ENCODE results near the gene TAF4B.
"Not testable (repeated sequence)": the region's sequence is repeated elsewhere in the genome, so short reads cannot be mapped to it uniquely, and the experiment has no call there.

Gene TAF4B

DNA sequence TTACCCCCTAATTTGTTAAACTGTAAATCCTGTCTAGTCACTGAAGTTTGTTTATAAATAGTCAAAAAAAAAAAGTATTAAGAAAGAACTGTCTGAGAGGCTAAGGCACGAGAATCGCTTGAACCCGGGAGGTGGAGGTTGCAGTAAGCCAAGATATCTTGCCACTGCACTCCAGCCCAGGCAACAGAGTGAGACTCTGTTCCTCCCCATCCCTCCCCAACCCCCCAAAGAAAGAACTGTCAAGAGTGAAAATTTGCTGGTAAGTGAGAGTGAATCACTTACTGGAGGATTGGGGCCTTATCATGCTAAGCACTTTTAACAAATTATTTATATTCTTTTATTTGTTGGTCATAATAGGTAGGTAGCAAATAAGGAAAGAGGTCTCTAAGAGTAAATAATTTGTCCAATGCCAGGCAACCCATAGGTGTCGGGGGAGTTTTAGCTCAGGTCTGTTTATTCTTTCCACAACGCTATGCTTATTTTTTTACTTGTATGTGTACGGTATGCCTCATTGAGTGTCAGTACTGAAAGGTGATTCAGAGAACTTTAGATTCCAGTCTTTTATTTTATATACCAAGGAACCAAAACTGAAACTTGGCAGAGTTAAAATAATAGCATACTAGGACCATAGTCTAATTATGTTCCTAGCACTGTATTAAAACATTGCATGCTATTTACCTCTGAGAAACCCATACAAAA, 2.5 kb downstream of the TAF4B start:
- DNase-seq, result peak; percentile 23
- in situ Hi-C loops (cut with MboI; ENCODE audit: low pct_unique_long_range_greater_than_20kb, low sequenced_read_pairs), result no loop called here

DNA sequence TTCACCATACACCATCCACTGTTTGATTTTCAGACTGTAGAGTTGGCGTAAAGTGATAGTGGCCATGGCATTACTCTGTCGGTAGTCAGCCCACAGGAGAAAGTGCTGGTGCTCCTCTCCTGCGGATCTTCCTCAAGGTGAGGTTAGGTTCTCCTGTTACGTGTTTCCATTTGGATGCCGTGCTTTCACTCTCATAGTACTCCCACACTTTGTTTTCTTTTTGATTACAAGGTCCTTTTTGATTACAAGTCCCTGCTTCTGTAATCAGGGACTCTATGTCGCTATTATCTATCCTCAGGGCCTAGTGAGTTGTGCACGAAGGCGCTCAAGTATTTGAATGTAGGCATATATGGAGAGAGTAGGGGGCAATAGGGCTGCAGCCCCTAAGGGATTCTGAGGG, 4.3 kb downstream of the TAF4B start:
- in situ Hi-C loops (cut with MboI; ENCODE audit: low pct_unique_long_range_greater_than_20kb, low sequenced_read_pairs), result no loop called here
- DNase-seq, result no peak

DNA sequence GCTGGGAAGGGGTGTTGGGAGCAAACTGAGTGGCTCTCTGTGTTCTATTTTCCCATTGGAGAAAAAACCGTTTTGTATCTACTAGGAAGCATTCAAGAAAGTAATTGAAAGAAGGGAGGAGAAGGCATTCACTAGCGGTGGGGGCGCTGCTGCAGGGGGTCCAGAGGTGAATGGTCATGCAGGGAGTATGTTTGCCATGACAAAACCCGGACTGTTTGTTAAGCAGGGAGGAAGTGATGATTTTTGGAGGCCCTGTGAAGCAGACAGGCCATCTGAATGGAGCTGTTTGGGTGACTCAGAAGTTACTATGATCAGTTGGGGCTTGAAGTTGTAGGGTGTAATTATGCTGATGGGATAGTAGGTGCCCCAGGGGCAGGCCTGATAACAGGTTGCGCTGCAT, 7.0 kb downstream of the TAF4B start:
- DNase-seq, result no peak
- in situ Hi-C loops (cut with MboI; ENCODE audit: low pct_unique_long_range_greater_than_20kb, low sequenced_read_pairs), result no loop called here

DNA sequence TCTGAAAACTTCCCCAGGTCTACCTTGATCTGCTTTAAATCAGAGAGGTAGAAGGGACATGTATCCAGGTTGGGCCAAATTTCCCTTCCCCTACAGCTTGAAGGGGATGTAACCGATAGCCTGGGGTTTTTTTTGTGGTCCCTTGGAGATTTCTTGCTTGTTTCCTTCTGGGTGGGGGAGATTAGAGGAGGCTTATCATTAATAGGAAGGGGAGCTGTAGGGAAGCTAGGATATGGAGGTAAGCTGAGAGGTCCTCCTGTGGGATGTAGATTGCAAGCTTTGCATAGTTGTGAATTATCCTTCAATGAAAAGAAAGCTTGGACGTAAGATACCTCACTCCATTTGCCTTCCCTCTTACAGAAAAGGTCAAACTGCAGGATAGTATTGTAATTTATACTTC, 11.1 kb downstream of the TAF4B start:
- in situ Hi-C loops (cut with MboI; ENCODE audit: low pct_unique_long_range_greater_than_20kb, low sequenced_read_pairs); DNase-seq: not testable (repeated sequence)

DNA sequence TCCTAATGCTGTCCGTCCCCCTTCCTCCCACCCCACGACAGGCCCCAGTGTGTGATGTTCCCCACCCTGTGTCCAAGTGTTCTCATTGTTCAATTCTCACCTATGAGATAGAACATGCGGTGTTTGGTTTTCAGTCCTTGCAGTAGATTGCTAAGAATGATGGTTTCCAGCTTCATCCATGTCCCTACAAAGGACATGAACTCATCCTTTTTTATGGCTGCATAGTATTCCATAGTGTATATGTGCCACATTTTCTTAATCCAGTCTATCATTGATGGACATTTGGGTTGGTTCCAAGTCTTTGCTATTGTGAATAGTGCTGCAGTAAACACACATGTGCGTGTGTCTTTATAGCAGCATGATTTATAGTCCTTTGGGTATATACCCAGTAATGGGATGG, 12.5 kb downstream of the TAF4B start:
- in situ Hi-C loops (cut with MboI; ENCODE audit: low pct_unique_long_range_greater_than_20kb, low sequenced_read_pairs); DNase-seq: not testable (repeated sequence)

DNA sequence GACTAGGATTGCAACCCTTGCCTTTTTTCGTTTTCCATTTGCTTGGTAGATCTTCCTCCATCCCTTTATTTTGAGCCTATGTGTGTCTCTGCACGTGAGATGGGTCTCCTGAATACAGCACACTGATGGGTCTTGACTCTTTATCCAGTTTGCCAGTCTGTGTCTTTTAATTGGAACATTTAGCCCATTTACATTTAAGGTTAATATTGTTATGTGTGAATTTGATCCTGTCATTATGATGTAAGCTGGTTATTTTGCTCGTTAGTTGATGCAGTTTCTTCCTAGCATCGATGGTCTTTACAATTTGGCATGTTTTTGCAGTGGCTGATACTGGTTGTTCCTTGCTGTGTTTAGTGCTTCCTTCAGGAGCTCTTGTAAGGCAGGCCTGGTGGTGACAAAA, 16.1 kb downstream of the TAF4B start:
- in situ Hi-C loops (cut with MboI; ENCODE audit: low pct_unique_long_range_greater_than_20kb, low sequenced_read_pairs); DNase-seq: not testable (repeated sequence)

DNA sequence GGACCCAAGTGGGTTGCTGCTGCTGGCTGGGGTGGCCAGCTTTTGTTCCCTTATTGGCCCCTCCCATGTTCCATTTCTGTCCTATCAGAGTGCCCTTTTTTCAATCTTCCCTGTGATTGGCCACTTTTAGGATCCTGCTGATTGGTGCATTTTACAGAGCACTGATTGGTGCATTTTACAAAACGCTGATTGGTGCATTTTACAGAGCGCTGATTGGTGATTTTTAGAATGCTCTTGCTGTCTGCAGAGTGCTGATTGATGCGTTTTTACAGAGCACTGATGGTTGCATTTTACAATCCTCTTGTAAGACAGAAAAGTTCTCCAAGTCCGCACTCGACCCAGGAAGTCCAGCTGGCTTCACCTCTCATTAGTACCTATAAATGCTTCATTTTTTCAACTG, 19.2 kb downstream of the TAF4B start:
- DNase-seq; in situ Hi-C loops (cut with MboI; ENCODE audit: low pct_unique_long_range_greater_than_20kb, low sequenced_read_pairs): not testable (repeated sequence)

DNA sequence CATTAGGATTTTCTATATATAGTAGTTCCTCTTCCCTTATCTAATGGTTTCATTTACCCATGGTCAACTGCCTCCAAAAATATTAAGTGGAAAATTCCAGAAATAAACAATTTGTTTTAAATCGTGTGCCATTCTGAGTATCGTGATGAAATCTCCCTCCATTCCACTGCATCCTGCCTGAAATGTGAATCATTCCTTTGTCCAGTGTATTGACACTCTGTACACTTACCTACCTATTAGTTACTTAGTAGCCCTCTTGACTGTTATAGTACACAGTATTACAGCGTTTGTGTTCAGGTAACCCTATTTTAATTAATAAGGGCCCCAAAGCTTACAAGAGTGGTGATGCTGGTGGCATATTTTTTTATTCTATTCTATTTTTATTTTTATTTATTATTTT, 26.2 kb downstream of the TAF4B start:
- in situ Hi-C loops (cut with MboI; ENCODE audit: low pct_unique_long_range_greater_than_20kb, low sequenced_read_pairs), result no loop called here
- no peak for DNase-seq

DNA sequence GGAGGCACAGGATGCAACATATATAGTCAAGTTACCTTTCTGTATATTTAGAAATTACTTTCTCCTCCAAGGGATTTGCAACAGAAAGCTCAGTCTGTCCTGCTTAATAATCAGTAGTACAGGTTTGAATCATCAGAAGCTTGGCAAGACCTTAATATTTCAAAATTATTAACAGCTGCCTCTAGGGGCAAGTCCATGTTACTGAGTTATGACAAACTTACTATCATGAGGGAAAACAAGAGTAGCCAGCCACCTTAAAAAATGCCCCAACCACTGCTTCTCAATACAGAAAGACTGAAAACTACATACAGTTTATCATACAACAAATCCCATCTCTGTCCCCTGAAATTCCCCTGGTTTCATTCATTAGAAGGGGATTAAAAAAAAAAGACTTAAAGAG, 28.6 kb downstream of the TAF4B start:
- DNase-seq; in situ Hi-C loops (cut with MboI; ENCODE audit: low pct_unique_long_range_greater_than_20kb, low sequenced_read_pairs): not testable (repeated sequence)

DNA sequence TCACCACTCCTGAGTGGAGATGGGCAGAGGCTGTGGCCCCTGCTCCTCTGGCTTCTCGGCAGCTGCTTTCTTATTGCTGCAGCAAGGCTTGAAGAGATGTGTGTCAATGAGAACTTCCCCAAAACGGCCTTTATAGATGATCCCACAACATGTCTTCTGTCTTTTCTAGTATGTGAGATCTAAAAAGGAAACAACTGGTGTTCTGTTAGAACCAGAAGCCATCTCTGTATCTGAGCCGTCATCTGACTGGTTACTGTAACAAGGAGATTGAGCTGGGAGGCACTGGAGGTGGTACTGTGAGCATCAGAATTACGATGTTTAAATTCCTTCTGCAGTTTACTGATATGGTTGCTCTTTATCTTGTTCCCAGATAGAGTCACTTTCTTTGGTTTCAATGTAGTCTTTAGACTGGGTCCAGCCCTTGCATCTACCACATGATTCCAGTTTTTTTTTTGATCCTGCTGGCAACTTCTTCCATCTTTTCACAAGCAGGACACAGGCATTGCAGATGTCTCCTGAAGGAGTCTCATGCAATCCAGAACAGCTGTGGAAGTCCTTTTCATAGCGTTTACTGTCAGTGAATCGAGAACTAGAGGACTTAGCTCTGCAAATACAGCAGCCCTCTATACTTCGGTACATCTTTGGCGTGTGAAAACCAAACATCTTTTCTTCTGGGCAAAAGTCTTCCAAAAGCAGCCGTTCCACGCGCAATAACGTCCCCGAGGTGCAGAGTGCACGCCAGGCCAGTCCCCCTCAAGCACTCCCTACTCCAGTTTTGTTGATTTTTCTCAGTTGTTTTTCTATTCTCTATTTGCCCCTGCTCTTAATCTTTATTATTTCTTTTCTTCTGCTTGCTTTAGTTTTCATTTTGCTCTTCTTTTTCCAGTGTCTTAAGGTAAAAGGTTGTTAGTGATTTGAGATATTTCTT, 29.7 kb downstream of the TAF4B start:
- DNase-seq, result peak; percentile 81
- in situ Hi-C loops (cut with MboI; ENCODE audit: low pct_unique_long_range_greater_than_20kb, low sequenced_read_pairs), result no loop called here

DNA sequence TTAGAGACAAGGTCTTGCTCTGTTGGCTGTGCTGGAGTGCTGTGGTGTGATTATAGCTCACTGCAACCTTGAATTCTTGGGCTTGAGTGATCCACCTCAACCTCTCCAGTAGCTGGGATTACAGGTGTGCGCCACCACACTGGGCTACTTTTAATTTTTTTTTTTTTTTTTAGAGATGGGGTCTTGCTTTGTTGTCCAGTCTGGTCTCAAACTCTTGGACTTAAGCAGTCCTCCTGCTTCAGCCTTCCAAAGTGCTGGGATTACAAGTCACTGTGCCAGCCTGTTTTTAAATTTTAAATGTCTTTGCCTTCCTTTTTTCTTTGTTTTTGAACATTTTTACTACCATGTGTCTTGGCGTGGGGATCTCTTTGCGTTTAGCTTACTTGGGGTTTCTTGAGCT, 32.5 kb downstream of the TAF4B start:
- no peak for DNase-seq
- in situ Hi-C loops (cut with MboI; ENCODE audit: low pct_unique_long_range_greater_than_20kb, low sequenced_read_pairs), result no loop called here

DNA sequence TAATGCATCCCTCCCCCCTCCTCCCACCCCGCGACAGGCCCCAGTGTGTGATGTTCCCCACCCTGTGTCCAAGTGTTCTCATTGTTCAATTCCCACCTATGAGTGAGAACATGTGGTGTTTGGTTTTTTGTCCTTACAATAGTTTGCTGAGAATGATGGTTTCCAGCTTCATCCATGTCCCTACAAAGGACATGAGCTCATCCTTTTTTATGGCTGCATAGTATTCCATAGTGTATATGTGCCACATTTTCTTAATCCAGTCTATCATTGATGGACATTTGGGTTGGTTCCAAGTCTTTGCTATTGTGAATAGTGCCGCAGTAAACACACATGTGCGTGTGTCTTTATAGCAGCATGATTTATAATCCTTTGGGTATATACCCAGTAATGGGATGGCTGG, 33.2 kb downstream of the TAF4B start:
- in situ Hi-C loops (cut with MboI; ENCODE audit: low pct_unique_long_range_greater_than_20kb, low sequenced_read_pairs); DNase-seq: not testable (repeated sequence)

DNA sequence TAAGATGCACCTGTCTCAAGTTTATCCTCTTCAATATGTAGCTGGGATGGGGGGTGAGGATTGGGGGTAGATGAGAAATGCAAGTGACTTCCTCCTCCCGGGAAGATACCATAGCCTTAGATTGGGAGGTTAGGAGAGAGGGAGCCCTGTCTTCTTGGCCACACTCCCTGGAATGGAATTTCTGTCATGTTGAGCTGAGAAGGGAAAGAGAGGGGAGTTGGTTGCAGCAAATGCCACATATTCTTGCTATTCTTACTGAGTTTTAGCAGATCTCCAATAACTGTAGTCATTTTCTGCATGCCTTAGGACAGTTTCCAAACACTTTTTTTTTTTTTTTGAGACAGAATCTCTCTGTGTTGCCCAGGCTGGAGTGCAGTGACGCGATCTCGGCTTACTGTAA, 35.9 kb downstream of the TAF4B start:
- DNase-seq, result no peak

DNA sequence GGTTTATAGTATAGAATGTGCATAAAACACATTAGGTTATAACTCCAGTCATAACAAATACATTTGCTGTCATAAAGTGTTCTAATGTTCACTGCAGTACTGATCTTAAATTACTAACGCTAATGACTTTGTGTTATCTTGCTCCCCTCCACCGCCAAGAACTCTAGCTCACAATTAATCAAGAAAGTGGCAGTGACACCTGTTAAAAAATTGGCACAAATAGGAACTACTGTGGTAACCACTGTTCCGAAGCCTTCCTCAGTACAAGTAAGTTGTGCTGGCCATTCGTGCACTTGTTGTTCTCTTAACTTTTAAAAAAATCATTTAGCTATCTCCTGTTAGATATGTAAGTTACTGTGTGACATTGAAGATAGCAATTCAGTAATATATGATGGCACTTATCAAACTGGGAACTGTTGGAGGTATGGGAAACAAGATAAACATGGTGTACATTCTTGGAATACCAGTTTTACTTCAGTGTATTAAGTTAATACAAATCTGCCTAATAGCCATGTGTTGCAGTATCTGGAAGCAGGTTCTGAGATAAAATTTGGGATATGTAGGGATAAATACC, 41.2 kb downstream of the TAF4B start:
- DNase-seq, result no peak
- in situ Hi-C loops (cut with MboI; ENCODE audit: low pct_unique_long_range_greater_than_20kb, low sequenced_read_pairs), result no loop called here

More for the DNA sequence above, 35.9 kb downstream of the TAF4B start:
- in situ Hi-C loops (cut with MboI; ENCODE audit: low pct_unique_long_range_greater_than_20kb, low sequenced_read_pairs), result no loop called here

DNA sequence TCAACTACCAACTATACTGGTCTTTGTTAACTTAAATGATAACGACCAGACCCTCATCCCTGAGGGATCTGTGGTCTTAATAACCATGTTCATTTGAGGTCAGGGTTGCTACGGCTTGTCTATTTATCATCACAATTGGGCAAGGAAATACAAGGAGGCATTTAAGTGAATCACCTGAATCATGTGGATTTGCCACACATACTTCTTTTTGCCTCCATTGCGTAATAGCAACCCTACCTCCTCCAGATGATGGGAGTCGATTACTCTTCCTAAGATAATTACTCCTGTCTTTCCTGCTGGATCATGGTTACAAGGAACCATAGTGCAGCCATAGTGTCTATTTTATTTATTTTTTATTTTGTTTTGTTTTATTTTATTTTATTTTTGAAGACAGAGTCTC, 42.2 kb downstream of the TAF4B start:
- in situ Hi-C loops (cut with MboI; ENCODE audit: low pct_unique_long_range_greater_than_20kb, low sequenced_read_pairs), result no loop called here

DNA sequence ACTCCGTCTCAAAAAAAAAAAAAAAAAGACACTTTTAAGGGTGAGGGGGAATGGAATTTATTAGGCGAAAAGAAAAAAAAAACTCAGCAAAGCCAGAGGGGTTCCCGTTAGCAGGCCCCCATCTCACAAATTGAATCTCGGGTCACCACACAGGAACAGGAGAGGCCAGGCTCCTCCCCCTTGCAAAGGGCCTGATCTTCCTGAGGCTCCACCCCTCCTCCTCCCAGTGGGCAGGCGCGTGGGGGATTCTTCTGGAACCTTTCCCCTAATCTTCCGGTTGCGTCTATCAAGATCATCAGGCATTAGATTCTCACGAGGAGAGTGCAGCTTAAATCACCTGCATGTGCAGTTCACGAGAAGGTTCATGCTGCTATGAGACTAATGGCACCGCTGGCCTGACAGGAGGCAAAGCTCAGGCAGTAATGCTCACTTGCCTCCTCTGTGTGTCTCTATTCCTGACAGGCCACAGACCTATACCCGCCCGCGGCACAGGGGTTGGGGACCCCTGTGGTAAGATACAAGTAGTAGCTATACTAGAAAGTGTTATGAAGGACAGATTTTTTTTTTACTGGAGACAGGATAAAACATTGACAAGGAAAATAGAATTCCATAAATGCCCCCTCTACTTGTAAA, 45.8 kb downstream of the TAF4B start:
- DNase-seq, result no peak
- in situ Hi-C loops (cut with MboI; ENCODE audit: low pct_unique_long_range_greater_than_20kb, low sequenced_read_pairs), result no loop called here

More for the DNA sequence above, 42.2 kb downstream of the TAF4B start:
- DNase-seq, result no peak

DNA sequence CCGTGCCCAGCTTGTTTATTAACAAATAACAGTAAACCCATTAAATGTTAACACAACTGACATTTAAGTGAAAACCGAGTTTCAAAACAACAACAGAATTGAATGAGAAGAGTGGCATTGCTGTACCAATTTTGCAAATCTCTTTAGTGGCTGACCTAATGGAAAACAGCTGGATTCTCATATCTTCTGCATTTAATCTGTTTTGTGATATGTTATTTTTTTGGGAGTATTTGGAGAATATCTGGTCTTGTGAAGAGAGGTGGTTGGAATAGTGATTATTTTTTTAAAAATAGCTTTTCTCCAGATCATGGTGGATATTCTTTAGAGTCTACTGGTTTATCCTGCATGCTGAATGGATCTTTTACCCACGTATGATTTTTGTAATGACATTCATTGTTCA, 51.1 kb downstream of the TAF4B start:
- in situ Hi-C loops (cut with MboI; ENCODE audit: low pct_unique_long_range_greater_than_20kb, low sequenced_read_pairs), result no loop called here
- DNase-seq, result no peak

DNA sequence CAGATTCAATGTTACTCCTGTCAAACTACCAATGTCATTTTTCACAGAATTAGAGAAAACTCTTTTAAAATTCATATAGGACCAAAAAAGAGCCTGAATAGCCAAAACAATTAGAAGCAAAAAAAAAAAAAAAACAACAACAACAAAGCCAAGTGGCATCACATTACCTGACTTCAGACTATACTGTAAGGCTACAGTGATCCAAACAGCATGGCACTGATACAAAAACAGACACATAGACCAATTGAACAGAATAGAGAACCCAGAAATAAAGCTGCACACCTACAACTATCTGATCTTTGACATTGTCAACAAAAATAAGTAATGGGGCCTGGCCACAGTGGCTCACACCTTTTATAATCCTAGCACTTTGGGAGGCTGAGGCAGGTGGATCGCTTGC, 53.2 kb downstream of the TAF4B start:
- in situ Hi-C loops (cut with MboI; ENCODE audit: low pct_unique_long_range_greater_than_20kb, low sequenced_read_pairs), result no loop called here

DNA sequence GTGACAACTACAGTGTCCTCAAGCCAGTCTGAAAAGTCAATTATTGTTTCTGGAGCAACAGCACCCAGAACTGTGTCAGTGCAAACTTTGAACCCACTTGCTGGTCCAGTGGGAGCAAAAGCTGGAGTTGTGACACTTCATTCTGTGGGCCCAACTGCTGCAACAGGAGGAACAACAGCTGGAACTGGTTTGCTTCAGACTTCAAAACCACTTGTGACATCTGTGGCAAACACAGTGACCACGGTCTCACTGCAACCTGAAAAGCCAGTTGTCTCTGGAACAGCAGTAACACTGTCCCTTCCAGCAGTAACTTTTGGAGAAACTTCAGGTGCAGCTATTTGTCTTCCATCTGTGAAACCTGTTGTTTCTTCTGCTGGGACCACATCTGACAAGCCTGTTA, 59.8 kb downstream of the TAF4B start:
- in situ Hi-C loops (cut with MboI; ENCODE audit: low pct_unique_long_range_greater_than_20kb, low sequenced_read_pairs), result no loop called here
- DNase-seq, result no peak

More for the DNA sequence above, 53.2 kb downstream of the TAF4B start:
- DNase-seq, result no peak

DNA sequence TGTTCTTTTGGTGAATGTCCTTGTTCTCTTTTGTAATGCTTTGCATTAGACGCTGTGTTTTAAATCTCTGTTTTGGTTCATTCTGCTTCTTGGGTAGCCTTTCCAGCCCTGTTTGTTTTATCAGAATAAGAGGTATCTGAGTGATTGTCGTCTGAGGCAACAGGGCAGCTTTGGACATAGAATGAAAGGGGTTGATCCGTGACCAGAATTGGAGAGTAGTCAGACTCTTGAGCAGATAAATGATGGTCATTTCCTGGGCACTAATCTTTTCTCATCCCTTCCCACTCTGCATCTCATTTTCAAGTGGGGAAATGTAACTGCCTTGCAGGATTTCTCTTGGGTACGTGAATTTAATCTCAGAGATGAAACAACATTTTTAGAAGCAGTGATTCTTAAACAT, 61.4 kb downstream of the TAF4B start:
- in situ Hi-C loops (cut with MboI; ENCODE audit: low pct_unique_long_range_greater_than_20kb, low sequenced_read_pairs), result no loop called here
- DNase-seq, result no peak

Measured in KBM-7 (cell line).